Cerebellar cortex (tissue), 1 donor: ENCODE measurements around the gene CFDP1.

Source experiments
- DNase-seq: peaks from one replicate; pipeline ENCODE4 v3.0.0-alpha.2; 2015; ENCODE audit warnings: low spot score

CFDP1 gene

GRCh38 chr16:75264999-75265910 lies 168.0 kb downstream of the CFDP1 start:
- DNase-seq, result no peak

GRCh38 chr16:75264457-75264998 lies 168.8 kb downstream of the CFDP1 start:
- DNase-seq, result peak; percentile 86

- peak; percentile 50 for DNase-seq
Measured at GRCh38 chr16:75263963-75264445, 169.3 kb downstream of the CFDP1 start.

GRCh38 chr16:75263291-75263962 lies 169.9 kb downstream of the CFDP1 start:
- no peak for DNase-seq

- no peak for DNase-seq
Measured at GRCh38 chr16:75262800-75263127, 170.5 kb downstream of the CFDP1 start.

- no peak for DNase-seq
Measured at GRCh38 chr16:75262104-75262799, 171.1 kb downstream of the CFDP1 start.

GRCh38 chr16:75261590-75262078 lies 171.7 kb downstream of the CFDP1 start:
- no peak for DNase-seq

- no peak for DNase-seq
Measured at GRCh38 chr16:75260851-75261589, 172.3 kb downstream of the CFDP1 start.

GRCh38 chr16:75258807-75259141 lies 174.5 kb downstream of the CFDP1 start:
- DNase-seq, result no peak

- DNase-seq, result no peak
Measured at GRCh38 chr16:75257886-75258806, 175.2 kb downstream of the CFDP1 start.

GRCh38 chr16:75256696-75257343 lies 176.5 kb downstream of the CFDP1 start:
- no peak for DNase-seq

- peak; percentile 61 for DNase-seq
Measured at GRCh38 chr16:75256059-75256571, 177.2 kb downstream of the CFDP1 start.

GRCh38 chr16:75254359-75254837 lies 178.9 kb downstream of the CFDP1 start:
- DNase-seq, result peak; percentile 93

GRCh38 chr16:75252946-75253911 lies 180.1 kb downstream of the CFDP1 start:
- peak; percentile 83 for DNase-seq

GRCh38 chr16:75252049-75252864 lies 181.0 kb downstream of the CFDP1 start:
- DNase-seq, result no peak

- DNase-seq, result peak; percentile 78
Measured at GRCh38 chr16:75251280-75252048, 181.8 kb downstream of the CFDP1 start, which contains the start of gene BCAR1. TSS of gene BCAR1 (minus strand) at chr16:75251624. CDS start at chr16:75251482, 142 bp downstream.
